CD4-positive, alpha-beta T cell treated with Interleukin-15 for 4 hours (primary cell): ENCODE results near the gene LRRFIP1.

Experiments used
- DNase-seq: peaks from one replicate; pipeline ENCODE4 v3.0.0-alpha.2; 2020; ENCODE audit warnings: low spot score

LRRFIP1 gene

DNA sequence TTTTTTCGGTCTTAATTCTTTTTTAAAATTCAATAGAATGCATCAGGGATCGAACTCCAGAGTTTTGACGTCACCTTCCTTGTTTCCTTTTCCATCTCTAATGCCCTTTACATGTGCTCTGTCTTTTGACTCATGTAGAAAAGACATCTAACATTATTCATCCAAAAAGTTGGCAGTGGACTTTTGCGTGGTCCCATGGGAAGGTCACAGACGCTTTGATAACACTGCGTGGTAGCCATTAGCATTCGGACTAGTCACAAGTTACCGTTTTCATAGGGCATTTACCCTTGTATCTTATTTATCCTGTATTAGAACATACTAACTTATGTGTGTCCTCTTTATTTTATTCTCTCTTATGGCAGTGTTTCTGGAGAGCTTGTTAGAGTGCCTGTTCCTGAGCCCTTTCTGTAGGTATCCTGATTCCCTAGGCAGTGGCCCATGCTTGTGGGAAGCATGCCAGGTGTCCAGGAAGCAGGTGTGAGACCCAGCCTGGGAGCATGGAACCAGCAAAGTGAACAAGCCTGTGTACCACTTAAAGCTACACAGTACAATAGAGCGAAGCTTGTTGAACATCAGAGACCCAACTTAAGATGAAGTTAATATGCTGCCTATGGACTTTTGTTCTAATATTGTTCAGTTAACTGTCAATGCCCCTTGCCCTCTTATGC lies 97.6 kb downstream of the LRRFIP1 start:
- DNase-seq = no peak

DNA sequence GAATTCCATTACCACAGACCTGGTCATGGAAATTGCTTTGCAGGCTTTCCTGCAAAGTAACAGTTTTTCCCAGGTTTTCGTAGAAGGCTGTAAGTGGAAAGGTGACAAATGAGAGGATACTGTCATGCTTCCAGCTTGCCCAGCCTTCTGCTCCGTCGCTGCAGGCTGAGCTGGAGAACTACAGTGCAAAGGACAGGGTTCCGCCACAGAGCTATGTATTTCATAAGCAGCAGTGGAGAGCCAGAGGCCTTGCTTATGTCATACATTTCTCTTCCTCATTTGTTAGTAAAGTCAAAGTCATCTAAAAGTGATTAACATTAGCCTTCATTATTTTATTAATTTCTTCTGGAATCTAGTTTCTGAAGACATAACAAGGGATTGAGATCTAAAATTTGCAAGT lies 98.3 kb downstream of the LRRFIP1 start:
- DNase-seq = no peak

DNA sequence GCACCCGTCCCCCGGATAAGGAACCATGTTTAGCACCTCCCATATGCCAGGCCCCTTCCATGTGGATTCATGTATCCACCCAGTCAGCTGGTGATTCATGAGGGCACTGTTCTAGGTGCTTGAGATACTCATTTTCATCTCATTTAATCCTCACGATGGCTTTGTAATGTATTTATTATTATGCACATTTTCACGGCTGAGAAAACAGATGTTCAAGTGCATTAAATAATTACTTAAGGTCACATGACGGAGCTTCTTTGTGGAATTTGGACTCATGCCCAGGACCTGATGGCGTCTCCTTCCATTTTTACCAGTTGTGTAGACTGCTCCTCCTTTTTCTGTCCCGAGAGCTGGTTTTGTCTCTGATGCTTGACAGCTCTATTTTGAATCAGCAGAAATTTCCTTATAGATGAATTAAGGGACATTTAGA lies 99.0 kb downstream of the LRRFIP1 start:
- DNase-seq = no peak

DNA sequence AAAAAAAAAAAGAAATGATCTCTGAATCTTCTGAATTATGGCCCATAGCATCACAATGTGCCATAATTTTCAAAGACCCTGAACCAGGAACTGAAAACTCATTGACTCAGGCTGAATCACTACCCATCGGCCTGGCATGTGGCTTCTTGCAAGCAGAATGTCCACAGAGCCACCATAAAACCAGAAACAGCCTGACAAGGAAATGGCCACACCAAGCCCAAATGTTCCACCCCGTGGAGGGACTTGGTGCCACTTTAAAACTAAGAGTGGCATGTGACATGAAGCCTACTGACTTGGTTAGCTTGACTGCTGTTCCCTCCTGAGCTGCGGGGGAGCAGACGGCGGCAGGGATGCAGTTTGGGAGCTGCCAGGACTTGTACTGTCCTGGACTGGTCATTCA lies 100.0 kb downstream of the LRRFIP1 start:
- no peak for DNase-seq

DNA sequence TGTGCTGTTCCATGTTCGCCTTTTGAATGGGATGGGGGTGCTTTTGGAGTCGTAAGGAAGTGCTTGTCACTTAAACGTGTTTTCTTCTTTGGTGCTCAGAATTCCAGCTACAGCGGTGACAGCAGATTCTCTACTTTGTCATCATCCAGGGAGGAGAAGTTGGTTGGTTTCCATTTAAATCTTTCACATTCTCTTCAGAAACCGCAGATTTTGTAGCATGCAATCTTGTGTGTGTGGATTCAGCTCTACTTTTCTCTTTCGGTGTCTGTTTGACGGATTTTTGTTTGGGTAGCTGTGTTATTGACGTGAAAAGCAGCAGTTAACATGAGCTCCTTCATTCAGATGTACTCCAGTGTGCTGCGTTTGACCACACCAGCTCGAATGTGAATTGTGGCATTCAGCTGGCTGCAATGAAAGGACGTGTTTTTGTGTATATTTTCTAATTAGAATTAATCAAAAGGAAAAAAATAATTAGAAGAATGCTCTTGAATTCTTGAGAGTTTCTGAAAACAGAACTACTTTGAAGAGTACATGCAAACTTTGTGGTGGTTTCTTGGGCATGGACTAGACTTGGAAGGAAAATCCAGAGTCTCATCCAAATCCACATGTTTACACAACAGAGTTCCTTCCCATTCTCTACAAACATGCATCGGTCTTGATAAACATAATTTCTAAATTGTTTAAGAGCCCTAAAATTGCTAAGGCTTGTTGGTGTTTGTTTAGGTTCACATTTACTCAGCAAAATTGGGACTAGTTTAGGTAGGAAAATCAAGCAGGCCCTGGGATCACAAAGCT lies 102.5 kb downstream of the LRRFIP1 start:
- no peak for DNase-seq

DNA sequence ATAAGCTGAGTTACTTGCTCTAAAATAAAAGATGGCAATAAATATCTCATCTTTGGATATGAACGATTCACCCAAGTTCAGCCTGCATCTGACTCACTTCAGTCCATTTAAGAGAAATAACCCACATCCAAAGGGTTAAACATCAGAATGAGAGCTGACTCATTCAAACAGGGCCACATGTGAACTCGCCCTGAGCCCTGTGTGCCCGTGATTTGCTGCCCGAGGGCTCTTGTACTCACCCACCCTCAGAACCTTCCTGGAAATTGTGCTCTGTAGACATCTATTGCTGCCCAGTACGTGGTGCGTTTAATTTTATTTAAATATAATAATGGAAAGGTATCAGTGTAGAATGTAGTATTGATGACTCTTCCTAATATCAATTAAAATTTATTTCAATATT lies 104.3 kb downstream of the LRRFIP1 start:
- DNase-seq = peak; percentile 59

DNA sequence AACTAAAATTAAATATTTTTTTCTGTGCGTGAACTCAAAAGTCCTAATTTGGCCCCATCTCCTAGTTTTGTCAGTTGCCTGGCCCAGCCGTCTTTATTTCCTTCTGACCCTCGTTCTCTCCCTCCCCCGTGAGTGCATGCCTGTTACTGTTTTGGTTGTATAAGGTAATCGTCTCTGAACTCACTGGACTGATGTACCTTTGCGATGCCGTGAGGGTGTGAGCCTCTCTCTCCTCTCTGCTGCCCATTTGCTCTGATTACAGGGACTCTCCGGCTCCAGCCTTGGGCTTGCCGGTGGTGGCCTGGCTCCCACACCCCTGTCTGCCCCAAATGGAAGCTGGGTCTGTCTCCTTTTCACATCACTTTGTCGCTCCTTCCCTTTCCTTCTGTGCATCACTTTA lies 104.7 kb downstream of the LRRFIP1 start:
- no peak for DNase-seq

DNA sequence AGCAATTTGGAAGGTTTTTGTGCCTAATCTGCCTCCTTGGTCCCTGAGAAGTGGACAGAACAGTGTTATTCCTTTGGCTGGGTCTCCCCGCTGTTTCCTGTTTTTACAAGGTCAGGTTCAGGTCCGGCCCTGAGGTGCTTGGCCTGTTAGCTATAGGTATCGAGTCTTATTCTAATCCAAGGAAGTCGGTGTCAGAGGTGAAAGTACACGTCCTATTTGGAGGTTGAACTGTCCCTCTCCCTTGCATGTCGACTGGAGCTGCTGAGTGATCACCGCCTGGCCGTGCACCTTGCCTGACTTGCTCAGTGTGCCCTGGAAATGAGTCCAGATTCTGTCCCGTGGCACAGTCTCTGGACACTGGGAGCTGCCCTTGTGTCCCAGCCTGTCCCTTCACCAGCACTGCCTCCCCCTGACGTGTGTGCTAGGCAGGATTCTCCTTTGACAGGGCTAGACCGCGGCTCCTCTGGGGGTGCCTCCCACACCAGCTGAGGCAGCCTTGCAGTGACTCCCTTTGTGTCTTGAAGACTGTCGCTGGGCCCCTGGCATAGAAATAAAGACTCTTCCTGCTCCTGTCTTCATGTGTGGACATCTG lies 105.5 kb downstream of the LRRFIP1 start:
- DNase-seq = no peak

DNA sequence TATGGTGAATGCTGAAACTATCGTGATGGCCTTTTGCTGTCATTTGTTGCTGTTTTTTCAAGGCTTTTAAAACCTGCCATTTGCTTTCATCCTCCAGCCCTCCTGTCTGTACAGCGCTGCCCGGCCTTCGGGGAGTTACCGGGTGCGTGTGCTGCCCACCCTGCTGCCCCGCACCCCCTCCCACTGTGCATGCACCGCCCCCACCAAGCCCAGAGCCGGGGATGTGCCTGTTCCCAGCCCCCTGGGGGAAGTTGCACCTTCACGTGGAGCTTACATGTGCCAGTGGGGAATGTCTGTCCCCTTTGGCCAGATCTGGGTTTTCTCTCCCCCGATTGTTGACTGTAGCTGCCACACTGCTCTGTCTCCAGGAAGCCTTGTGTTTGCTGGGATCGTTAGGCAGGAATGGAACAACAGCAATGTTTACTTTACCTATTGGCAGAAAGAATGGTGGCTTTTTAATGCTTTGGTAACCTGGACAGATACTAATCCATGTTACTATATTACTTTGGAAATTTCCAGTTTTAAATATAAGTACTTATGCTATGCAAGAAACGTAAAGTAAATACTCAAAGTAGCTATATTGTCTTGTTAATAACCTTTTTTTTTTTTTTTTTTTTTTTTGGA lies 106.4 kb downstream of the LRRFIP1 start:
- no peak for DNase-seq

DNA sequence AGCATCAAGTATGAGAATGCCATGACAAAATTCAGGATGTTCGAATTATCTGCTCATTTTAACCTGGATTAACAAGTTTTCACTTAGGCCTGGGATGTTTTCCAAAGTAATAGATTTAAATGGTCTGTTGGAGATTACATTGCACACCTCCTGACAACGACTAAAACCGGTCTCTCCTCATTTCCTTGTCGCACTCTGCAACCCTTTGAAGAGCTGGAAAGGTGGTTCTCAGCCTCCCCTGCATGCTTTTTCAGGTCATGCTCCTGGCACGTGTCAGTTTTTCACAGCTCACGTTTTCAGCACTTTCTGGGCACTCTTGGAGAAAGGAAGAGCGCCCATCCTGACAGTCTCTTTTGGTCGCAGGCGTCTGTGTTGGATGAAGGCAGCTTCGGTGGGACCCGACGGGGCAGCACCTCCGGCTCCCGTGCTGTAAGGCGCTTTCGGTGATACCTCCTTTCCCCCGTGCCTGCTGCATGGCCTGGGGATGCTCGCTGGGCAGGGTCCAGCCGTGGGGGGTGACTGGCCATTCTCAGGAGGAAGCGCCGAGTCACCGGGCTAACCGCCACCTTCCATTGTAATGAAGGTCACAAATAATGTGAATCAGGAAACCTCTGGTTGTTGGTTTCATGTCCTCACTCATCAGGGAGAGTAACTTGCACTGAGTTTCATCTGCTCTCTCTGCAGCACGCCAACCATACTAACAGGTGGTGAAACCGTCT lies 107.7 kb downstream of the LRRFIP1 start:
- DNase-seq = no peak

DNA sequence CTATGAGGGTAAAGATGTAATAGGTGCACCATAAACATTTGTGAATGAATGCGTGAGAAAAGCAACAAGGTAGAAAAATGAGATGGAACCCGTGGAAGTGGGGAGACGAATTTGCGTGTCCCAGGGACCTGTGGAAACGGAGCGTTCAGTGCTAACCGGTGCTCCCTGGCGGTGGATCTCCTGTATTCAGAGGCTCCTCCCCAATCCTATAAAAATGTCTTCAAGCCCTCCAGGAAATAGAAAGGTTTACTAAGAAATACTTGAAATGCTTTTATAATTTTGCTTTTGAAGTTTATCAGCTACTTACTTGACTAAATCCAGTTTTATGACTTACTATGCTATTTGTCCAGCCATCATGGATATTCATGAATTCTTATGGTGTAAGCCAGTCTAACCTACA lies 108.4 kb downstream of the LRRFIP1 start:
- DNase-seq = no peak

DNA sequence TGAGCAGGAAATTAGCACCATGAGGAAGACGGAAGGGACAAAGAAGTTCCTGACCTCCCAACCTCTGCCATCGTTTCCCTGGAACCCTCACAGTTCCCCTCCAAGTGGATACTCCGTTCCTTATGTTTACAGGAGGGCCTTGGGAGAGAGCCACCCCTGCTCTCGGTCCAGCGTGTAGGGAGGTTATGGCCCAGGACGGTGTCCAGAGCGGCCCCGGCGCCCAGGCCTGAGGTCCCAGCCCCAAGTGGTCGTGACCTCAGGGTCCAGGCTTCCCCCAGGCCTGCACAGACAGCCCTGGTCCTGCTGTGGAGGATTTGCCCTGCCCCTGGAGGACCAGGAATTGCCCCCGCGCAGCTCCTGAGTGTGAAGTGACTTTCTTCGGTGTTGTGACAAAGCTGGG lies 109.4 kb downstream of the LRRFIP1 start:
- DNase-seq = no peak

DNA sequence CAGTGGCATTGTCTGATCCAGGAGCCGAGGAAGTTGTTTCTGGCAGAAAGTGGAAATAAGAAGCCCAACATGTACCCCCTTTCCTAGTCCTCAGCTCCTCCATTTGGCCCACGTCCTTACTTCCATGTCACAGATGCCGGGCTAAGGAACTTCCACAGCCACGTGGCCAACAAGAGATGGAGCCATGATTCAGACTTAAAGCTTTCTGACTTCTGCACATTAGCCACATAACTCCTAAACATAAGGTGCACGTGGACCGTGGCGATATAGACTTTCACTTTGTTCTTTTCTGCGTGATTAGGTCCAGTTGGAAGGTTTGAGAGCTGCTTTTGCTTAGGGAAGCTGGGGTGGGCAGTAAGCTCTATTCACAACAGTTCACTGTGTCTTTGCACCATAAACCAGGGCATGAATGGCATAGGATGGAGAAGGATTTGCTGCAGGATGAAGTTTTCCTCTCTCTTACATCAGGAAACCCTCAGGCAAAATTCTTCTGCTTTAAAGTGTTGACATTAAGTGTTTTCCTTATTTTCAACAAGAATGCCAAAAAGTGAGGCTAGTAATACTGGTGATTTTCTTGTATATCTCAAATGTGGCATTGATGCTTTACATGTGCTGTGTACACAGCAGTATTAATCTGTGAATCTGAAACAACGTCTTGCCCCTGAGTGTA lies 109.9 kb downstream of the LRRFIP1 start:
- no peak for DNase-seq

DNA sequence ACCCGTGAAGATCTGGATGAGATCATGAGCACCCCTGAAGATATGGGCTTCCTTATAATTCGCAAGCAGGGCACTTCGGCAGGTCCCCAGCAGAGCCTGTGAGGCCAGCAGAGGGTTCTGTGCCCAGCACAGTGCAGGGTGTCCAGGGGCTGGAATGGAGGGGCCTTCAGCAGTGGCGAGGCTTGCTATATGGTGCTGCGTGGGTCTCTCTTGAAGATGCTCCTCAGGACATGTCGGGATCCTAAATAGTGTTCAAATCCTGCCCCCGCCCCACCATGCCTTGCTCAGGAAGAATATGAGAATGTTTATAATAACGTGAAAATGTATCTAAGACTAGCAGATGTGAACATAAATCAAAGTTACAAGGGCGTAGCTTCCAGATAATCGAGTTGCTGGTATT lies 110.9 kb downstream of the LRRFIP1 start:
- DNase-seq = no peak

DNA sequence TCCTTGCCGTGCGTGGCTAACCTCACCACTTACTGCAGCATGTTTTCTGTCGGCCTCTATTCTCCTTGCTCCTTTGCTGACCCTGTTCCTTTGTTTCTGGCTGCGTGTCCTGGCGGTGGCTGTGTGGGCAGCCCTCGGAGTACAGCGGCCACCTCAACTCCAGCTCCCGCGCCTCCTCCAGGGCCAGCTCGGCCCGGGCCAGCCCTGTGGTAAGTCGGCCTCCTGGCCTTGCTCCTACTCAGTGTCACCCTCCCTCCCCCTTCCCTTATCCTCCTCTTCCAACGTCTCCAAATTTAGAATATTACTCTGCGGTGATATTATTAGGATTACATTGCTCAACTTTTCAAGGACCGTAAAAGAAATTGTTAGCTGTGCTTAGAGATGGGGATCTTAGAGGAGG lies 111.7 kb downstream of the LRRFIP1 start:
- DNase-seq = no peak

DNA sequence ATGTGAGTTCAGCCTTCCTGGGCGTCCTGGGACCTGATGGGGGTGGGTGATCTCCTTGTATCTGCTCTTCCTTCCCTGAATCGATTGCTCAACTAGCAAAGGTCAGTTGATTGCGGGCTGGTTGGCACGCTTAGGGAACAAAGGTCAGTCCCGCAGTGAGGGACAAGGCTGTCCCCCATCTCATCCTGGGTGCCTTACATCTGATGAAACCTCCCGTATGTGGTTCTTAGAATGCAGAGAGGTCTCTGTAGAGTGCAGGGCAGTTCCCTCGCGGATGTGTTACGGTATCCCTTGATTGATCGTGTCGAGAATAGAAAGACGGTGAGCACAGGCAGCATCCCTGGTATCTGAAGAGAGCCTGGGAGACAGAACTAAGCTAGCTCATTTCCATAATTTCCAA lies 114.8 kb downstream of the LRRFIP1 start:
- no peak for DNase-seq

DNA sequence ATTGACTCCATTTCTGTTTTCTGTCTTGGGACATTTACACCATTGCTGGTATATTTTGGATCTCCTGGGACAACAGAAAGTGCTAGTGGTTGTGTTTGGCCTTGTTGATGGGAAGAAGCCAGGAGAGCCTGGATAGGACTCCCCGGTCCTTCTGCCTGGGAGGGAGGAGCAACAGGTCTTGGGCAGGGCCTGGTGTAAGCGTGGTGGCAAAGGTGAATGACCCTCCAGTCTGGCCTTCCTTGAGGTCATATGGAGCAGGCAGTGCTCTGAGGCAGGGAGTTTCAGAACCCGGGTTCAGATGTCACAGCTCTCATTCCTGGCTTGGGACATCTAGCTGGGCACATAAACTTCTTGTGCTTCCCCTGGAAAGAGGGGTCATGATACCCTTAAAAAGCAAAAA lies 115.2 kb downstream of the LRRFIP1 start:
- no peak for DNase-seq

DNA sequence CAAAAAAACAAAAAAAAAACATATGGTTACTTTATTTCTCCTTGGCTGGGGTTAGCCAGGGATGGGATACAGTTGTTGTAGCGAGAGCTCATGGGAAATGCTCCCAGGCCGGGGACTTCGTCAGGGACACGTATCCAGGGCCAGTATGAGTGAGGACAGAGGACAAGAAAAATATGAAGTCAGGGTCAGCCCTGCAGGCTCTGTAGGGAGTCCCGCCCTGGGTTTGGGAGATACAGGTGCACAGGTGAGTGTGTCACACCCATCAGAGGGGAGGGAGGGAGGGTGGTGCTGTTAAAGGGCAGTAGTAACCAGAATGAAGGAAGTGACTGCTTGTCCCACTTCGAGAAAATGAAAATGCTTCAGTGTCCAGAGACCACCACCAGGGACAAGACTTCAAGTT lies 115.6 kb downstream of the LRRFIP1 start:
- no peak for DNase-seq

DNA sequence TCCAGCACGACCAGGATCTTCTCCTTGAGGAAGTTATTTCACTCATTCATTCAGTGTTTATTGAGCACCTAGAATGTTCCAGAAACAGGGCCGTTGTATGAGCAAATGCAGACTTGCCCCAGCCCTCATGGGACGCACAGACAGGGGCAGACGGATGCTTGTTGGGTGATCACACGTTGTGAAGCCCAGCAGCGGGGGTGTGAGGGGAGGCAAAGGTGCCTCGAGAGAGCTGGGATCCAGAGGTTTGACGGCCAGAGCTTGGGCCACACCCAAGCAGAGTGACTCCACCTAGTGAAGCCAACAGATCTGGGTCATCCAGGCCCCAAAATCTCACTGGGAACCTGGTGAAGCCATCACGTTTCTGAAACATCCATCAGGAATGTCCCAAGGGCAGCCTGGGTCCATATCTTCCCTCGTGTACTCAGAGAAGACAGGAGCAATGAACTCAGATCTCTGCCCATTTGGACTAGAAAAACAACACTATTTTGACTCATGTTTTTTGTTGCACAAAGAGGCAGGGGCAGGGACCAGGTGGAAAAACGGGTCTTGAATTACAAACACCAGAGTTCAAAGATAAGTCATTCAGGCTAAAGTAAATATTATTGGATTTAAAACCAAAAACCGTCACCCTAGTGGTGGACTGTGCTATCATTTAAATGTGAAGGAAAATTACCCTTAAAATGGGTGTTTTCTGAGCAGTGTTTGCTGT lies 116.3 kb downstream of the LRRFIP1 start:
- no peak for DNase-seq

DNA sequence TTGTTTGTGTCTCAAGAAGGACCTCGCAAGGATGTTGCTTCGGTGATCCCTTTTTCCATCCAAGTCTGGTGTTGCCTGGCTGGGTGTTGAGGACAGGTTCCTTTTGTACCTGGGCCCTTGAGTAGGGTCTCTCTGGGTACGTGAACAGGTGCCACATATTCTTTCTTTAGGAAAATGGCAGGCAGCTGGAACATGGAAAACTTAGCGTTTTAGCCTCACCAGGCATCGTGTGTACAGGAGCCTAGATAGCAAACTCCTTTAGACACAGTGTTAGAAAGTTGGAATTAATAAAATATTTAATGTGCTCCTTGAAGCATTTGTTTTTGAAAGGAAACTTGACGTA lies 116.9 kb downstream of the LRRFIP1 start:
- DNase-seq = no peak

DNA sequence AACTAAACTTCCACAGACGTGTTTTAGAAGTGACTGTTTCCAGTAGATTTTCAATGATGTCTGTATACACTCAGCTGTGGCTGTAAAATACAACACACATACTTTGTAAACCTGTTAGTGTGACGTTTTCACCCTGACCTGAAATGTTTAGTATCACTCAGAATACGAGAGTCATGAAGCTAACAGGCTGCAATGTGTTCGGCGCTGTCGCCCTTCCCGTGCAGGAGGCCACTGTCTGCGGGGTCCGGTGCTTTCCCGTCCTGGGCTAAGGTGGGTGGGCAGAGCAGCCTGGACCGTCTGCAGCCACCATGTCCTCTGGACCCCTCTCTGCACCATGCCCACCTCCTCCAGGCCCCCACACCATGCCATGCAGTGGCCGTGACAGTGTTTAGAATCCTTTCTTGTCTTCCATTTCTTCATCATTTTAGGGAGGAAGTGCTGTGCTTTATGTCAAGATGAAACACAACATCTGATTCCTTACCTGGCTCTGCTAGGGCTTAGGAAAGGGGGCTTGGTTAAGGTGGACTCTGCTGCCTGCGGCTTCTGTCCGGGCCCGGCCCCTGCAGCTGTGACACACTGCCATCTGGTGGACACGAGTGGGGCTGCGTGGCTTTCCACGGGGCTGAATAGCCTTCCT lies 117.3 kb downstream of the LRRFIP1 start:
- peak; percentile 74 for DNase-seq
